HEK293 (cell line): ENCODE measurements around the gene KCNK4.
A peak's percentile ranks its signal among the peaks of the same experiment; 100 is the strongest.
"Not testable (repeated sequence)": the region's sequence is repeated elsewhere in the genome, so short reads cannot be mapped to it uniquely, and the experiment has no call there.

ENCODE experiments used
- CTCF ChIA-PET: fragments of 350-600 bp; formaldehyde crosslinking; extraction: SDS; loops from one replicate; lab custom pipeline; 2021; ENCODE audit warnings: antibody characterized with exemption; lab: Yijun Ruan, JAX
- POLR2A ChIA-PET: fragments of 300-600 bp; formaldehyde crosslinking; extraction: SDS; loops from one replicate; lab custom pipeline; 2020; ENCODE audit warnings: antibody characterized with exemption, inconsistent platforms; lab: Yijun Ruan, JAX
- H3K27ac ChIP-seq: fragments of 200-500 bp; sonication (Bioruptor generic); 2 replicates; pipeline ENCODE4 v1.5.1; 2014; ENCODE audit warnings: low read depth, low read length, control low read depth, inconsistent platforms; ENCODE audit errors: extremely low read depth
- H3K36me3 ChIP-seq, 2 experiments: fragments of 200-500 bp in 1 of 2; sonication (Bioruptor generic) in 1 of 2; 1 replicate in 1 of 2; 2 replicates in 1 of 2; pipeline ENCODE4 v1.5.1; 2014 to 2017; ENCODE audit warnings: inconsistent platforms in 2 of 2, low read length in 2 of 2; ENCODE audit not compliant: control insufficient read depth in 2 of 2, insufficient read depth in 1 of 2
- H3K4me1 ChIP-seq: fragments of 200-500 bp; sonication (Bioruptor generic); 2 replicates; pipeline ENCODE4 v1.5.1; 2014; ENCODE audit warnings: mild to moderate bottlenecking, low read length, inconsistent platforms; ENCODE audit not compliant: control insufficient read depth, insufficient read depth
- H3K4me3 ChIP-seq: 2 replicates; pipeline ENCODE4 v1.5.1; 2011; ENCODE audit warnings: low read depth, mild to moderate bottlenecking, control low read depth, low read length, moderate library complexity
- H3K9me3 ChIP-seq: fragments of 200-500 bp; sonication (Bioruptor generic); 2 replicates; pipeline ENCODE4 v1.5.1; 2014; ENCODE audit warnings: low read depth, low read length, inconsistent platforms; ENCODE audit not compliant: control insufficient read depth, insufficient read depth
- CTCF ChIP-seq: fragments of 450-650 bp; formaldehyde crosslinking; IDR thresholded peaks from 2 replicates; pipeline ENCODE4 v1.5.1; 2016; ENCODE audit warnings: missing biosample characterization, missing genetic modification characterization
- GLIS1 ChIP-seq: fragments of 450-650 bp; formaldehyde crosslinking; IDR thresholded peaks from 2 replicates; pipeline ENCODE4 v1.5.1; 2016; ENCODE audit warnings: missing biosample characterization, missing genetic modification characterization
- GLIS2 ChIP-seq: fragments of 450-650 bp; formaldehyde crosslinking; IDR thresholded peaks from 2 replicates; pipeline ENCODE4 v1.5.1; 2016; ENCODE audit warnings: missing biosample characterization, missing genetic modification characterization
- KLF16 ChIP-seq: fragments of 450-650 bp; formaldehyde crosslinking; IDR thresholded peaks from 2 replicates; pipeline ENCODE4 v1.5.1; 2017; ENCODE audit warnings: missing biosample characterization, missing genetic modification characterization
- ZBTB20 ChIP-seq: fragments of 450-650 bp; formaldehyde crosslinking; IDR thresholded peaks from 2 replicates; pipeline ENCODE4 v1.5.1; 2016; ENCODE audit warnings: missing biosample characterization, missing genetic modification characterization
- ZBTB8A ChIP-seq: fragments of 450-650 bp; formaldehyde crosslinking; IDR thresholded peaks from 2 replicates; pipeline ENCODE4 v1.5.1; 2016; ENCODE audit warnings: missing biosample characterization, missing genetic modification characterization
- ZFP37 ChIP-seq: fragments of 450-650 bp; formaldehyde crosslinking; IDR thresholded peaks from 2 replicates; pipeline ENCODE4 v1.5.1; 2016; ENCODE audit warnings: missing biosample characterization, missing genetic modification characterization
- ZNF10 ChIP-seq: fragments of 450-650 bp; formaldehyde crosslinking; IDR thresholded peaks from 2 replicates; pipeline ENCODE4 v1.5.1; 2017; ENCODE audit warnings: missing biosample characterization, missing genetic modification characterization
- ZNF266 ChIP-seq: fragments of 450-650 bp; formaldehyde crosslinking; IDR thresholded peaks from 2 replicates; pipeline ENCODE4 v1.5.1; 2016; ENCODE audit warnings: missing biosample characterization, missing genetic modification characterization, low read depth
- ZNF280D ChIP-seq: fragments of 450-650 bp; formaldehyde crosslinking; IDR thresholded peaks from 2 replicates; pipeline ENCODE4 v1.5.1; 2016; ENCODE audit warnings: missing biosample characterization, missing genetic modification characterization
- ZNF394 ChIP-seq: fragments of 450-650 bp; formaldehyde crosslinking; IDR thresholded peaks from 2 replicates; pipeline ENCODE4 v1.5.1; 2016; ENCODE audit warnings: missing biosample characterization, missing genetic modification characterization, mild to moderate bottlenecking, moderate library complexity, borderline replicate concordance
- ZNF510 ChIP-seq: fragments of 450-650 bp; formaldehyde crosslinking; IDR thresholded peaks from 2 replicates; pipeline ENCODE4 v1.5.1; 2018; ENCODE audit warnings: mild to moderate bottlenecking, missing genetic modification characterization, missing biosample characterization; ENCODE audit not compliant: insufficient replicate concordance
- ZNF555 ChIP-seq: fragments of 450-650 bp; formaldehyde crosslinking; conservative IDR thresholded peaks from 2 replicates; pipeline ENCODE4 v1.5.1; 2017; ENCODE audit warnings: missing biosample characterization, mild to moderate bottlenecking, missing genetic modification characterization, inconsistent platforms
- ZNF610 ChIP-seq: fragments of 450-650 bp; formaldehyde crosslinking; IDR thresholded peaks from 2 replicates; pipeline ENCODE4 v1.5.1; 2016; ENCODE audit warnings: missing biosample characterization, missing genetic modification characterization, borderline replicate concordance
- ZNF639 ChIP-seq: fragments of 450-650 bp; formaldehyde crosslinking; IDR thresholded peaks from 2 replicates; pipeline ENCODE4 v1.5.1; 2016; ENCODE audit warnings: missing biosample characterization, missing genetic modification characterization
- ZNF654 ChIP-seq: fragments of 450-650 bp; formaldehyde crosslinking; IDR thresholded peaks from 2 replicates; pipeline ENCODE4 v1.5.1; 2016; ENCODE audit warnings: low read depth, missing biosample characterization, missing genetic modification characterization
- ZNF670 ChIP-seq: fragments of 450-650 bp; formaldehyde crosslinking; IDR thresholded peaks from 2 replicates; pipeline ENCODE4 v1.5.1; 2016; ENCODE audit warnings: missing biosample characterization, missing genetic modification characterization, low read depth

Gene KCNK4

GRCh38 chr11:64314805-64315561 lies 23.9 kb downstream of the KCNK4 start:
- H3K27ac ChIP-seq: no peak overlapping the region

GRCh38 chr11:64315667-64316526 lies 24.8 kb downstream of the KCNK4 start:
- H3K27ac ChIP-seq: not testable (repeated sequence)
- TF ChIP-seq GLIS1 (tag by site-specific recombination): peak; percentile 80
- peak; percentile 59 for TF ChIP-seq GLIS2 (tag by site-specific recombination)
- TF ChIP-seq ZNF394: peak; percentile 61; the same call in 1 of the 2 replicates
- TF ChIP-seq, all 188 proteins: peak for 3; not testable (repeated sequence) for 185
- ChIA-PET POLR2A (interaction anchor here (0.6 to 2.9 kb wide), 5 partner anchors 10 to 45 kb away, joined by 4 to 43 read pairs (median 28); partner anchors contain the start of gene ESRRA), CTCF (interaction anchor here (0.9 to 5.0 kb wide), 6 partner anchors 12 to 44 kb away, joined by 3 to 85 read pairs (median 14); partner anchors contain the start of gene CCDC88B)
- not testable (repeated sequence) for H3K4me1 ChIP-seq, H3K9me3 ChIP-seq
- Histone ChIP-seq H3K36me3 (peaks cover 0 to 44% of the 10 kb centered on the region in 2 experiments; a peak in 1 of 3 replicates), H3K4me3 (peak overlapping the region; percentile 90)

More at GRCh38 chr11:64314805-64315561, 23.9 kb downstream of the KCNK4 start:
- Histone ChIP-seq H3K4me1 (no peaks in the 10 kb centered on the region), H3K36me3 (peaks cover 0 to 36% of the 10 kb centered on the region in 2 experiments; a peak in 1 of 3 replicates), H3K4me3 (no peak overlapping the region), H3K9me3 (no peaks in the 10 kb centered on the region)
- POLR2A ChIA-PET: no interaction called here
- CTCF ChIA-PET: interaction anchor here (1.0 to 5.0 kb wide), 2 partner anchors 14 to 40 kb away, joined by 3 to 85 read pairs; no protein-coding TSS in a partner anchor
- TF ChIP-seq ZBTB20 (tag by site-specific recombination) (no peak), ZNF670 (tag by site-specific recombination) (no peak), ZNF266 (no peak), CTCF (tag by site-specific recombination) (peak; percentile 33; the same call in 1 of the 2 replicates), ZNF510 (tag by site-specific recombination) (no peak)

- Histone ChIP-seq H3K27ac (peak overlapping the region; percentile 88), H3K9me3 (no peaks in the 10 kb centered on the region), H3K4me3 (peak overlapping the region; percentile 90), H3K36me3 (peaks cover 0 to 53% of the 10 kb centered on the region in 2 experiments; a peak in 1 of 3 replicates), H3K4me1 (no peaks in the 10 kb centered on the region)
- CTCF ChIA-PET: interaction anchor here (0.6 to 5.0 kb wide), 15 partner anchors 12 to 336 kb away, joined by 3 to 85 read pairs (median 6); partner anchors contain the start of gene CCDC88B
- POLR2A ChIA-PET: interaction anchor here (0.6 to 4.0 kb wide), 23 partner anchors 9 to 135 kb away, joined by 3 to 43 read pairs (median 7); partner anchors contain the start of genes BAD, ESRRA, FKBP2 and RPS6KA4
- no peak for TF ChIP-seq ZNF639 (tag by site-specific recombination)
- no peak for TF ChIP-seq ZFP37 (tag by site-specific recombination)
- TF ChIP-seq ZNF280D (tag by site-specific recombination): no peak
- TF ChIP-seq ZBTB8A (tag by site-specific recombination): peak; percentile 68
- no peak for TF ChIP-seq KLF16 (tag by site-specific recombination)
- TF ChIP-seq ZNF654 (tag by site-specific recombination): peak; percentile 20; the same call in 1 of the 2 replicates
- TF ChIP-seq ZNF610 (tag by site-specific recombination): peak; percentile 79; the same call in 1 of the 2 replicates
- TF ChIP-seq ZNF555 (tag by site-specific recombination): no peak
- TF ChIP-seq ZNF10: peak; percentile 65
- TF ChIP-seq CTCF (tag by site-specific recombination): 0 out of 2 replicates have a peak, but pooled peaks have one; percentile 41
Measured at GRCh38 chr11:64316672-64317324, 25.7 kb downstream of the KCNK4 start.
